IMR-90 (cell line): ENCODE data around the gene MSH3. TPM values are rescaled to one million over a fixed set of nuclear protein-coding genes. Genes with fewer than 3 reads are reported as not detected.
A peak's percentile ranks its signal among the peaks of the same experiment; 100 is the strongest.

ENCODE experiments used
- ATAC-seq: fragments of 200-7000 bp; cut with Tn5 transposase; 2 replicates; pipeline ENCODE4 v1.9.1; 2020; ENCODE audit warnings: low read depth, mild to moderate bottlenecking, moderate library complexity
- BruUV-seq: library from RNA; stranded (reverse); fragments of 400-500 nt; replicated peaks from 2 replicates; lab custom pipeline; 2021; lab: Mats Ljungman, UMichigan
- CTCF ChIA-PET: fragments of 300-600 bp; formaldehyde crosslinking; extraction: SDS; loops from one replicate; lab custom pipeline; 2021; ENCODE audit warnings: antibody characterized with exemption; lab: Yijun Ruan, JAX
- POLR2A ChIA-PET: fragments of 300-600 bp; sonication (Branson Sonifier 250); formaldehyde crosslinking; loops from one replicate; lab custom pipeline; 2022; ENCODE audit warnings: antibody characterized with exemption; ENCODE audit not compliant: unreplicated experiment; lab: Charles Lee
- DNase-seq: peaks from one replicate; pipeline ENCODE4 v3.0.0; 2013
- H2AFZ ChIP-seq: replicated peaks from 2 replicates; pipeline ENCODE3; 2013; ENCODE audit warnings: low read length, mild to moderate bottlenecking; ENCODE audit not compliant: poor library complexity
- H2AK5ac ChIP-seq: 2 replicates; pipeline ENCODE4 v1.6.1; 2013; ENCODE audit warnings: low read depth, low read length, inconsistent platforms
- H2AK9ac ChIP-seq: replicated peaks from 2 replicates; pipeline ENCODE3; 2013; ENCODE audit warnings: mild to moderate bottlenecking, low read depth, low read length, moderate library complexity; ENCODE audit not compliant: poor library complexity
- H2BK120ac ChIP-seq: 2 replicates; pipeline ENCODE4 v1.6.1; 2013; ENCODE audit warnings: low read depth, low read length, inconsistent platforms
- H2BK15ac ChIP-seq: 3 replicates; pipeline ENCODE4 v1.6.1; 2013; ENCODE audit warnings: low read depth, low read length, inconsistent platforms
- H2BK20ac ChIP-seq: 2 replicates; pipeline ENCODE4 v1.6.1; 2013; ENCODE audit warnings: low read depth, mild to moderate bottlenecking, inconsistent platforms, low read length, moderate library complexity
- H2BK5ac ChIP-seq: 2 replicates; pipeline ENCODE4 v1.6.1; 2013; ENCODE audit warnings: mild to moderate bottlenecking, low read depth, low read length, inconsistent platforms; ENCODE audit not compliant: poor library complexity, severe bottlenecking
- H3K14ac ChIP-seq: replicated peaks from 2 replicates; pipeline ENCODE4 v1.6.1; 2013; ENCODE audit warnings: low read depth, low read length, inconsistent platforms
- H3K18ac ChIP-seq: 2 replicates; pipeline ENCODE4 v1.6.1; 2013; ENCODE audit warnings: low read depth, low read length, control low read depth
- H3K23ac ChIP-seq: 2 replicates; pipeline ENCODE4 v1.6.1; 2013; ENCODE audit warnings: low read depth, low read length, inconsistent platforms
- H3K27ac ChIP-seq: 2 replicates; pipeline ENCODE4 v1.5.1; 2013; ENCODE audit warnings: mild to moderate bottlenecking, control low read depth, low read length; ENCODE audit not compliant: insufficient read depth
- H3K27me3 ChIP-seq: 2 replicates; pipeline ENCODE4 v1.6.1; 2013; ENCODE audit warnings: low read length; ENCODE audit not compliant: control insufficient read depth, insufficient read depth
- H3K36me3 ChIP-seq: 2 replicates; pipeline ENCODE4 v1.6.1; 2013; ENCODE audit warnings: low read length, mixed read lengths; ENCODE audit not compliant: control insufficient read depth, insufficient read depth
- H3K4ac ChIP-seq: 2 replicates; pipeline ENCODE4 v1.6.1; 2013; ENCODE audit warnings: low read depth, low read length, inconsistent platforms
- H3K4me1 ChIP-seq: 2 replicates; pipeline ENCODE4 v1.6.1; 2013; ENCODE audit warnings: low read length, mixed read lengths; ENCODE audit not compliant: control insufficient read depth, insufficient read depth
- H3K4me2 ChIP-seq: 2 replicates; pipeline ENCODE4 v1.6.1; 2013; ENCODE audit warnings: low read depth, mild to moderate bottlenecking, control low read depth, low read length, moderate library complexity
- H3K4me3 ChIP-seq: 2 replicates; pipeline ENCODE4 v1.5.1; 2013; ENCODE audit warnings: low read depth, mild to moderate bottlenecking, control low read depth, low read length, moderate library complexity; ENCODE audit not compliant: insufficient read depth
- H3K56ac ChIP-seq: 2 replicates; pipeline ENCODE4 v1.6.1; 2013; ENCODE audit warnings: low read length, inconsistent platforms; ENCODE audit not compliant: insufficient read depth; ENCODE audit errors: extremely low read depth
- H3K79me1 ChIP-seq, 2 experiments: 2 replicates each; pipeline ENCODE4 v1.6.1; 2013; ENCODE audit warnings: low read length in 2 of 2, inconsistent platforms in 1 of 2, low read depth in 1 of 2
- H3K9ac ChIP-seq: 2 replicates; pipeline ENCODE4 v1.6.1; 2013; ENCODE audit warnings: low read depth, low read length, control low read depth
- H3K9me1 ChIP-seq: 2 replicates; pipeline ENCODE4 v1.6.1; 2013; ENCODE audit warnings: low read length, inconsistent platforms; ENCODE audit not compliant: insufficient read depth
- H3K9me3 ChIP-seq: 2 replicates; pipeline ENCODE4 v1.6.1; 2013; ENCODE audit warnings: low read length; ENCODE audit not compliant: control insufficient read depth, insufficient read depth
- H4K20me1 ChIP-seq: 2 replicates; pipeline ENCODE4 v1.6.1; 2013; ENCODE audit warnings: low read length, inconsistent platforms; ENCODE audit not compliant: insufficient read depth
- H4K5ac ChIP-seq: 2 replicates; pipeline ENCODE4 v1.6.1; 2013; ENCODE audit warnings: mild to moderate bottlenecking, low read depth, low read length, control low read depth
- H4K8ac ChIP-seq, 2 experiments: 2 replicates each; pipeline ENCODE4 v1.6.1; 2013; ENCODE audit warnings: low read depth in 2 of 2, low read length in 2 of 2, control low read depth in 1 of 2, inconsistent platforms in 1 of 2
- H4K91ac ChIP-seq: 2 replicates; pipeline ENCODE4 v1.6.1; 2013; ENCODE audit warnings: low read depth, low read length, inconsistent platforms; ENCODE audit not compliant: insufficient read depth
- MAFK ChIP-seq: IDR thresholded peaks from 2 replicates; pipeline ENCODE4 v1.6.1; 2012; ENCODE audit warnings: low read depth, low read length, improper control_type of control experiment
- USF2 ChIP-seq: fragments of 150-350 bp; IDR thresholded peaks from 2 replicates; pipeline ENCODE4 v1.6.1; 2017; ENCODE audit warnings: mild to moderate bottlenecking, antibody characterized with exemption, low read length, low read depth
- WGBS, 2 experiments: methylation state at CpG; one replicate each; pipeline versions ENCODE4 v1.1.5 to v1.1.7; 2013; ENCODE audit warnings: missing lambda C conversion rate in 2 of 2; ENCODE audit not compliant: insufficient read length in 1 of 2; ENCODE audit errors: extremely low coverage in 2 of 2; 5-methylcytosine and 5-hydroxymethylcytosine counted together
- dilution Hi-C: fragments of 300-500 bp; cut with HindIII; formaldehyde crosslinking; loops from one replicate; pipeline ENCODE4 v1.14.3; 2018; ENCODE audit warnings: low sequenced_read_pairs; ENCODE audit not compliant: unreplicated experiment
- in situ Hi-C: fragments of 300-500 bp; cut with MboI; formaldehyde crosslinking; loops from 3 replicates; pipeline ENCODE4 v1.14.3; 2019; ENCODE audit warnings: low sequenced_read_pairs, inconsistent platforms, mixed read lengths
- intact Hi-C: fragments of 100-400 bp; cut with micrococcal nuclease; formaldehyde crosslinking; loops from 2 replicates; pipeline ENCODE4 v1.10.0; 2022
- polyA plus RNA-seq, 3 experiments: library from polyadenylated mRNA; depleted of rRNA; stranded (reverse); fragments of >200 nt; gene quantifications; 2 replicates each; pipeline ENCODE4 v1.2.3, GENCODE V29; 2012; ENCODE audit warnings: low replicate concordance in 1 of 3
- total RNA-seq: library from RNA; depleted of rRNA; stranded (reverse); fragments of >200 nt; gene quantifications from 2 replicates; pipeline ENCODE4 v1.2.3, GENCODE V29; 2012

MSH3 gene
- total and polyA plus RNA-seq, 2 of the 4 experiments (the other 2 are of a cell fraction): 4.6 to 13.3 TPM

- intact Hi-C loops: no loop called here
- Histone ChIP-seq H2BK20ac (no peak overlapping the region), H2BK5ac (no peak overlapping the region), H4K8ac (no peak overlapping the region), H3K79me1 (peaks cover 0 to 6% of the 10 kb centered on the region in 2 experiments; a peak in 1 of 4 replicates), H3K36me3 (peaks cover 4% of the 10 kb centered on the region), H4K5ac (no peak overlapping the region), H3K18ac (no peak overlapping the region), H2AK9ac (no peak overlapping the region), H3K9me1 (no peaks in the 10 kb centered on the region), H2BK120ac (no peak overlapping the region), H2AFZ (no peak overlapping the region), H3K4me3 (no peak overlapping the region), H3K4me1 (no peaks in the 10 kb centered on the region), H2BK15ac (no peak overlapping the region), H3K9ac (no peak overlapping the region), H4K91ac (no peak overlapping the region), H3K23ac (no peak overlapping the region), H3K27me3 (no peaks in the 10 kb centered on the region), H3K9me3 (peaks cover 2% of the 10 kb centered on the region), H3K14ac (no peak overlapping the region), H3K56ac (no peak overlapping the region), H3K27ac (no peak overlapping the region), H3K4me2 (no peak overlapping the region), H3K4ac (no peak overlapping the region), H2AK5ac (no peak overlapping the region), H4K20me1 (no peaks in the 10 kb centered on the region)
- ChIA-PET POLR2A (no interaction called here), CTCF (no interaction called here)
- no CpG with 5 or more reads among the region's 2 CpGs for WGBS, 2 experiments
- no TSS peak for BruUV-seq
- TF ChIP-seq USF2 (no peak), MAFK (0 out of 2 replicates have a peak, but pooled peaks have one; percentile 13)
- dilution Hi-C loops: no loop called here
- ATAC-seq (no peak), DNase-seq (no peak)
- in situ Hi-C loops: no loop called here
These were observed 61.4 kb downstream of the MSH3 start for GRCh38 chr5:80715887-80716286.
